NT2/D1 (cell line): ENCODE data around the gene AKAP6.

Source experiments
- SUZ12 ChIP-seq: IDR thresholded peaks from 2 replicates; pipeline ENCODE4 v1.6.1; 2011; ENCODE audit not compliant: insufficient read length, insufficient read depth; ENCODE audit errors: extremely low read depth
- YY1 ChIP-seq: IDR thresholded peaks from 2 replicates; pipeline ENCODE4 v1.6.1; 2011; ENCODE audit not compliant: insufficient read length, insufficient read depth
- ZNF274 ChIP-seq: IDR thresholded peaks from 2 replicates; pipeline ENCODE4 v1.6.1; 2011; ENCODE audit warnings: mild to moderate bottlenecking, low read depth, low read length

DNA sequence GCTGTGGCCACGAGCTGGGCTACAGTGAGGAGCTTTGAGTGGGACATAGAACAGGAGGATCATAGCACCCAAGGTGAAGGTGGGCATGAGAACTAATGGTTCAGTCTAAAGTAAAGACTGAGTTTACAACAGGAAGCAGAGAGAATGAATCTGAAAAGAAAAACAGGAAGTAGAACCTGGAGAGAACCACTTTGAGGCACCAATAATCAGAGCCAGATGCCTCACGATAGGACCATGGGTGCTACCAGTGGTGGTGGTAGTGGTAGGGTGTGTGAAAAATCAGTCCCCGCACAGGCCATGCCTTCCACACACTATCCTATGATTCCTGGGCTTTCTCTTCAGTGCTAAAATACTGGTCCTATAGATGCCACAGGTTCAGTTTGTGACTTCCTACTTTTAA, 293.6 kb downstream of the AKAP6 start:
- TF ChIP-seq ZNF274 = no peak
- no peak for TF ChIP-seq SUZ12
- TF ChIP-seq YY1 = no peak
